HFFc6 (cell line): Measurements from ENCODE around the gene HACD1. TPM values are rescaled to one million over a fixed set of nuclear protein-coding genes. Genes with fewer than 3 reads are reported as not detected.

Source experiments
- DNase-seq: peaks from one replicate; pipeline ENCODE4 v3.0.0-alpha.2; 2018
- H3K27ac Mint-ChIP-seq: 2 replicates; pipeline ENCODE4 v1.8.0; 2020; ENCODE audit warnings: mild to moderate bottlenecking, mixed read lengths
- H3K27me3 Mint-ChIP-seq: 2 replicates; pipeline ENCODE4 v1.8.0; 2021; ENCODE audit warnings: mild to moderate bottlenecking, moderate library complexity, mixed read lengths; ENCODE audit not compliant: insufficient read depth
- H3K36me3 Mint-ChIP-seq: 2 replicates; pipeline ENCODE4 v1.8.0; 2021; ENCODE audit warnings: low read depth, mixed read lengths
- H3K4me1 Mint-ChIP-seq: 2 replicates; pipeline ENCODE4 v1.8.0; 2020; ENCODE audit warnings: low read depth, mixed read lengths
- H3K4me3 Mint-ChIP-seq: 2 replicates; pipeline ENCODE4 v1.8.0; 2020; ENCODE audit warnings: mild to moderate bottlenecking, moderate library complexity, mixed read lengths
- H3K9me3 Mint-ChIP-seq: 2 replicates; pipeline ENCODE4 v1.8.0; 2020; ENCODE audit warnings: mild to moderate bottlenecking, mixed read lengths
- CTCF ChIP-seq: fragments of 200-600 bp; sonication (generic); IDR thresholded peaks from 2 replicates; pipeline ENCODE4 v1.5.0; 2021; ENCODE audit warnings: antibody characterized with exemption, mild to moderate bottlenecking
- total RNA-seq, 6 experiments: library from RNA; stranded (reverse); fragmentation: NEBNext Ultra II Directional; extraction: Animal tissue kit (Norgen Biotek cat#: 25700); gene quantifications; 2 replicates in 1 of 6; 3 replicates in 5 of 6; pipeline ENCODE4 v1.2.3, GENCODE V29; 2021

The HACD1 gene
- total RNA-seq, 6 experiments from 2014 or later = 84.6 to 138 (median 100) TPM

- Mint-ChIP-seq H3K36me3 (peaks cover 57% of the 10 kb centered on the region), H3K27me3 (0 out of 2 replicates have a peak, but pooled peaks cover 2% of the 10 kb centered on the region), H3K4me1 (peaks cover 88% of the 10 kb centered on the region), H3K9me3 (no peaks in the 10 kb centered on the region; the same call in 1 of the 2 replicates), H3K27ac (peak overlapping the region; percentile 67), H3K4me3 (peak overlapping the region; percentile 11)
- TF ChIP-seq CTCF = no peak
- no peak for DNase-seq
Observed at GRCh38 chr10:17661510-17661909, 44.3 kb upstream of the HACD1 start.

GRCh38 chr10:17660921-17661320 is 43.7 kb upstream of the HACD1 start:
- Mint-ChIP-seq H3K4me1 (peaks cover 88% of the 10 kb centered on the region), H3K27me3 (0 out of 2 replicates have a peak, but pooled peaks cover 2% of the 10 kb centered on the region), H3K36me3 (peaks cover 59% of the 10 kb centered on the region), H3K9me3 (no peaks in the 10 kb centered on the region; the same call in 1 of the 2 replicates), H3K27ac (peak overlapping the region; percentile 67), H3K4me3 (peak overlapping the region; percentile 11)
- no peak for DNase-seq
- no peak for TF ChIP-seq CTCF

- DNase-seq = no peak
- H3K9me3 Mint-ChIP-seq = no peaks in the 10 kb centered on the region; the same call in 1 of the 2 replicates
- TF ChIP-seq CTCF = no peak
- no peak overlapping the region for H3K27ac Mint-ChIP-seq
- H3K36me3 Mint-ChIP-seq = peaks cover 63% of the 10 kb centered on the region
- H3K4me3 Mint-ChIP-seq = no peak overlapping the region
- H3K4me1 Mint-ChIP-seq = peaks cover 88% of the 10 kb centered on the region
- H3K27me3 Mint-ChIP-seq = 0 out of 2 replicates have a peak, but pooled peaks cover 2% of the 10 kb centered on the region
Observed at GRCh38 chr10:17659365-17659764, 42.2 kb upstream of the HACD1 start.

GRCh38 chr10:17657103-17657500 is 39.9 kb upstream of the HACD1 start:
- DNase-seq = no peak
- Mint-ChIP-seq H3K4me1 (peaks cover 89% of the 10 kb centered on the region), H3K27ac (peak overlapping the region; percentile 92; the same call in 1 of the 2 replicates), H3K27me3 (no peaks in the 10 kb centered on the region), H3K36me3 (peaks cover 59% of the 10 kb centered on the region), H3K9me3 (peaks cover 11% of the 10 kb centered on the region), H3K4me3 (peak overlapping the region; percentile 23; the same call in 1 of the 2 replicates)
- TF ChIP-seq CTCF = no peak

- peaks cover 89% of the 10 kb centered on the region for H3K4me1 Mint-ChIP-seq
- no peak for TF ChIP-seq CTCF
- H3K27me3 Mint-ChIP-seq = no peaks in the 10 kb centered on the region
- peak overlapping the region; percentile 79 for H3K4me3 Mint-ChIP-seq
- DNase-seq = peak; percentile 60
- H3K36me3 Mint-ChIP-seq = peaks cover 59% of the 10 kb centered on the region
- peak overlapping the region; percentile 92 for H3K27ac Mint-ChIP-seq
- H3K9me3 Mint-ChIP-seq = peaks cover 11% of the 10 kb centered on the region
Observed at GRCh38 chr10:17655567-17656146, 38.5 kb upstream of the HACD1 start.
